Bronchial epithelial cell (primary cell): ENCODE results near the gene KIAA1549. TPM values are rescaled to one million over a fixed set of nuclear protein-coding genes. Genes with fewer than 3 reads are reported as not detected.

Source experiments
- DNase-seq: peaks from one replicate; pipeline ENCODE4 v3.0.0-alpha.2; 2010; ENCODE audit warnings: low read depth
- FAIRE-seq: peaks from 2 replicates; lab custom pipeline; 2011; peaks lifted over from hg19 to GRCh38; lab: Jason Lieb, UNC
- H3K27me3 ChIP-seq: 2 replicates; pipeline ENCODE4 v1.5.1; 2011; ENCODE audit warnings: low read length; ENCODE audit not compliant: control insufficient read depth, insufficient read depth
- H3K36me3 ChIP-seq: 2 replicates; pipeline ENCODE4 v1.5.1; 2011; ENCODE audit warnings: low read length; ENCODE audit not compliant: control insufficient read depth, insufficient read depth
- H3K4me3 ChIP-seq: 2 replicates; pipeline ENCODE4 v1.5.1; 2011; ENCODE audit warnings: mild to moderate bottlenecking, low read depth, low read length, control low read depth
- total RNA-seq: library from RNA; depleted of rRNA; stranded (reverse); fragments of >200 nt; gene quantifications from 2 replicates; pipeline ENCODE4 v1.2.1, GENCODE V29; 2014
- TF ChIP-seq, protein P1 (sequence below): IDR thresholded peaks from 2 replicates; pipeline ENCODE4 v1.5.1; 2011; ENCODE audit warnings: mild to moderate bottlenecking, moderate library complexity, low read length, control low read depth, inconsistent platforms; ENCODE audit not compliant: insufficient read depth, severe bottlenecking

Gene KIAA1549
- total RNA-seq, 1 donor from 2014 or later = 0.26 TPM

DNA sequence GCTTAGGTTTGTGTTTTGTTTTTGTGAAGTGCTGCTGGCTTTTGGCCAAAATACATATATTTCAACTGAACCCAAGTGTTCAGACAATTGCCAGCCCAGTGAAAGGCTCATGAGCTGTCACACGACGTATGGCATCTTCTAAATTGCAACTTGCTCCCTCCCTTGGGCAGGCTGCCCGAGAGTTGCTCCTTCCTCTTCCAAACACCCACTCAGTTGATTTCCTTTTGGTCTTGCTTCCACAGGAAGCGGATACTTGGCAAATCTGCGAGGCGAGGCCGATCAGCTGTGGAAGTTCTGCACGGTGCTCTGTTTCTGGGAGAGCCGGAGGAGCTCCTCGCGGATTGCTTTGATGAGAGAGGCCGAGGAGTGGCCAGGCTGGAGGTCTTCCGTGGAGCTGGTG is 143.6 kb downstream of the KIAA1549 start:
- Histone ChIP-seq H3K27me3 (no peaks in the 10 kb centered on the region), H3K4me3 (no peak overlapping the region), H3K36me3 (no peaks in the 10 kb centered on the region)
- FAIRE-seq = no peak
- DNase-seq = peak; percentile 14
- TF ChIP-seq, protein P1, sequence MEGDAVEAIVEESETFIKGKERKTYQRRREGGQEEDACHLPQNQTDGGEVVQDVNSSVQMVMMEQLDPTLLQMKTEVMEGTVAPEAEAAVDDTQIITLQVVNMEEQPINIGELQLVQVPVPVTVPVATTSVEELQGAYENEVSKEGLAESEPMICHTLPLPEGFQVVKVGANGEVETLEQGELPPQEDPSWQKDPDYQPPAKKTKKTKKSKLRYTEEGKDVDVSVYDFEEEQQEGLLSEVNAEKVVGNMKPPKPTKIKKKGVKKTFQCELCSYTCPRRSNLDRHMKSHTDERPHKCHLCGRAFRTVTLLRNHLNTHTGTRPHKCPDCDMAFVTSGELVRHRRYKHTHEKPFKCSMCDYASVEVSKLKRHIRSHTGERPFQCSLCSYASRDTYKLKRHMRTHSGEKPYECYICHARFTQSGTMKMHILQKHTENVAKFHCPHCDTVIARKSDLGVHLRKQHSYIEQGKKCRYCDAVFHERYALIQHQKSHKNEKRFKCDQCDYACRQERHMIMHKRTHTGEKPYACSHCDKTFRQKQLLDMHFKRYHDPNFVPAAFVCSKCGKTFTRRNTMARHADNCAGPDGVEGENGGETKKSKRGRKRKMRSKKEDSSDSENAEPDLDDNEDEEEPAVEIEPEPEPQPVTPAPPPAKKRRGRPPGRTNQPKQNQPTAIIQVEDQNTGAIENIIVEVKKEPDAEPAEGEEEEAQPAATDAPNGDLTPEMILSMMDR = no peak

DNA sequence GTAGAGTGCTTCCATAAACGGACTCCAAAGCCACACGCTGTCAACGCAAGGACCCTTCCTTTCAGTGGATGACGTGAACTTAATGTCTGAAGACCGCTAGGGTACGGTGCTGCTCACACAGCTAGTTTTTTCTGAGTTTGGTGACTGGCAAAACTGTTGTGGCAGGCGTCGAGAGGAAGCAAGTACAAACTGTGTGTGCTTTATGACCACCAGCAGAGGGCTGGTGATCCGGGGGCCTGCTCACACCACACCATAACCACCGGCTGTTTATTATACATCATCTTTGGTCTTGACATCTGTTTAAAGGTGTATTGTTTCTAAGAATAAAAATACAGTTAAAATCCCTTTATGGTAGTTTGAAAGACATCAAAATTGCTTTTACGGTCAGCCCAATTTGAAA is 146.1 kb downstream of the KIAA1549 start:
- Histone ChIP-seq H3K27me3 (no peaks in the 10 kb centered on the region), H3K36me3 (no peaks in the 10 kb centered on the region), H3K4me3 (no peak overlapping the region)
- DNase-seq = no peak
- TF ChIP-seq, protein P1 = no peak
- FAIRE-seq = no peak

DNA sequence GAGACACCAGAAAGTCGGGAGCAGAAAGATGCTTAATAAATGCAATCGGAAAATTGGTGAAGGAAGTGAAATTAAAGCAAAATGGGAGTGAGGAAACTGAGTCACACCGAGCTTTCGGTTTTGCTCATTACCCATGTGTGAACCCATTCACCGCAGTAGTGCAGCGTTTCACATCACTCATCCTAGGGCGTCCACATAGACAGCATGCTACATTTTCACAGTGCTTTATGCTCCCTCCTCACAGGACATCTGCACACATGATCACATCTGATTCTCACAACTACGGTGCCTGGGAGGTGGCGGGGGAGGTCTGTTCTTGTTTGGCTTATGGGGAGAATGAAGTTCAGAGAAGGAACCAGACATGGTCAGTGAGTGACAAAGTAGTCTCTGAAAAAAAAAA is 146.6 kb downstream of the KIAA1549 start:
- H3K36me3 ChIP-seq = no peaks in the 10 kb centered on the region
- DNase-seq (no peak), FAIRE-seq (no peak)
- H3K4me3 ChIP-seq = no peak overlapping the region
- TF ChIP-seq, protein P1 = no peak
- no peaks in the 10 kb centered on the region for H3K27me3 ChIP-seq

DNA sequence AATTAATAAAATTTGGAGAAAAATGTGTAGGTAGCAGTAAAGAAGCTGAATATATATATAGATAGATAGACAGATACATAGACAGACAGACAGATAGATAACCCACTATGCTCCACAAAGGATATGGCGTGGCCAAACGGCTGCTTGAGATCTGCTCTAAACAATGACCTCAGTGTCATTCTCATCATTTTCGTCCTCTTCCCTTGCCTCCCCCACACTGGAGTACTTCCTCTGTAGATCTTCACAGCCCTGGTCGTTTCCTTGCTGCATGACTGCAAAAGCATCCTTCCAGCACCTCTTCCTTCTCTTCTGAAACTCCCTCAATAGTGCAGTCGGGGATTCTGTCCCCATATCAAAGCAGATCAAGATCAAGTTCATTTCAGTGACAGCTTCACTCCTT is 147.6 kb downstream of the KIAA1549 start:
- no peak for FAIRE-seq
- Histone ChIP-seq H3K27me3 (no peaks in the 10 kb centered on the region), H3K36me3 (no peaks in the 10 kb centered on the region), H3K4me3 (no peak overlapping the region)
- TF ChIP-seq, protein P1 = no peak
- no peak for DNase-seq

DNA sequence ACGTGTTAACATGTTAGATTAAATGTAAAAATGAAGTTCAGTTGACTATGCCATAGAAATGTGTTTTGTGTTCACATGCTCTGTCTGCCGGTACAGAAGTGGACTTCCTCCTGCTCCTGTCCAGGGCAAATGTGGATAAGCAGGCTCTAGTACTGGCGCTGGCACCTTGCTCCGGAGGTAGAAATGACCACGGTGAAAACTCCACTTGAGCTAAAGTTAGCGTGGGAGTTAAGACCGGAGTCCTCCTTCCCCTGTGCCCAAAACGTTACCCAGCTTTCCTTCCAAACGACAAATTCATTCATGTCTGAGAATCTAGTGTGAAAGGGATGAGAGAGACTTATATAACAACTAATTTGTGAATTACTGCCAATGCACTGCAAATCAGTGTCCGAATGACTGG is 148.2 kb downstream of the KIAA1549 start:
- Histone ChIP-seq H3K4me3 (no peak overlapping the region), H3K36me3 (no peaks in the 10 kb centered on the region), H3K27me3 (no peaks in the 10 kb centered on the region)
- FAIRE-seq = no peak
- TF ChIP-seq, protein P1 = no peak
- DNase-seq = no peak

DNA sequence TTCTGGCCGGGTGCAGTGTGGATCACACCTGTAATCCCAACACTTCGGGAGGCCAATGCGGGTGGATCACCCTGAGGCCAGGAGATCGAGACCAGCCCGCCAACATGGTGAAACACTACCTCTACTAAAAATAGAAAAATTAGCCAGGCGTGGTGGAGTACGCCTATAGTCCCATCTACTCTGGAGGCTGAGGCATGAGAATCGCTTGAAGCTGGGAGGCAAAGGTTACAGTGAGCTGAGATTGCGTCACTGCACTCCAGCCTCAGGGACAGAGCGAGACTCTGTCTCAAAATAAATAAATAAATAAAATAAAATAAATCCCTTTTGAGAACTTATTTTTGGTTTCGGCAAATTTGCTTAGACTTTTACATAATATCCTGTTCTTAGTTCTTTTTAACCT is 151.9 kb downstream of the KIAA1549 start:
- no peaks in the 10 kb centered on the region for H3K36me3 ChIP-seq
- no peaks in the 10 kb centered on the region for H3K27me3 ChIP-seq
- no peak overlapping the region for H3K4me3 ChIP-seq
- no peak for FAIRE-seq
- DNase-seq = no peak
- TF ChIP-seq, protein P1 = no peak
